GM12865 (cell line): ENCODE results near the gene LMNA.
"Not testable (repeated sequence)": the region's sequence is repeated elsewhere in the genome, so short reads cannot be mapped to it uniquely, and the experiment has no call there.

Experiments
- DNase-seq: peaks from one replicate; pipeline ENCODE4 v3.0.0; 2010; ENCODE audit warnings: low read depth
- H3K4me3 ChIP-seq: 2 replicates; pipeline ENCODE4 v1.5.1; 2011; ENCODE audit warnings: mild to moderate bottlenecking, low read depth, low read length, control low read depth
- TF ChIP-seq, protein P1 (sequence below): IDR thresholded peaks from 2 replicates; pipeline ENCODE4 v1.5.1; 2011; ENCODE audit warnings: low read length, control low read depth, low read depth, inconsistent platforms; ENCODE audit not compliant: insufficient read depth; ENCODE audit errors: missing control alignments

Gene LMNA

DNA sequence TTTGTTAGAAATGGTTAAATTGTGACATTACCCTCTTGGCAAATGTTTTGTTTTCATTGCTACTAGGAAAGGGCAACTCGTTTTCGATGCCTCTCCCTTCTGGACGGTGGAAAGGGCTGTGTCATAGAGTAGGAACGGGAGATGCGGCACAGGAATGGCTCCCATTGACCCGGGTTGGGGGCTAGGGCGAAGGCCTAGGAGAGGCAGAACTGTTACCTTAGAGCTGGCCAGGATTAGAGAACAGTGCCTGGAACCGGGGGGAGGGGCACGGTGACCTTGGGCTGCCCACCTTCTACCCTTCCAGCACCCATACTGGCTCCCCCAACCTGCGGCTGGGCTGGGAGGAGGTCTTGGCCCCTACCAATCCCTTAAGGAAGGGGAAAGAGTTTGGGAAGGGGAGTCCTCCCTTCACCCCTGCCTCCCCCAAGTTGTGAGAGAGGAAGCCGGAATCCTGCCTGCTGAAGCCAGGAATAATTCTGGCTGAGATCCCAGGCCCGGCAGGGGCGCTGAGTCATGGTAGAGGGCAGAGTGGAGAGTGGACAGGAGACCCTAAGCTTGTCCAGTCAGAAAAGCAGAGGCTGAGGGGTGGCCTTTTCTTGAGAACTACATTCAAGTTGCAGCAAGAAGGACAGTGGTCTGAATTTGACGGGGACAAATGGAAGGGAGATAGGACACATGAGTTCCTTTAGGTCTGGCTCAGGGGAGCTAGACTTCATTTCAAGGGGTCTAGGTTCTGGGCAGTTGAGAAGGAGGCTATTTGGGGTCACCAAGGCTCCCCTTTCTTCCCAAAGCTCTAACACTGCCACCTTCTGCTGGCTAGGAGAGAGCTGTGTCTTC, 8.2 kb downstream of the LMNA start:
- no peak overlapping the region for H3K4me3 ChIP-seq
- TF ChIP-seq, protein P1, sequence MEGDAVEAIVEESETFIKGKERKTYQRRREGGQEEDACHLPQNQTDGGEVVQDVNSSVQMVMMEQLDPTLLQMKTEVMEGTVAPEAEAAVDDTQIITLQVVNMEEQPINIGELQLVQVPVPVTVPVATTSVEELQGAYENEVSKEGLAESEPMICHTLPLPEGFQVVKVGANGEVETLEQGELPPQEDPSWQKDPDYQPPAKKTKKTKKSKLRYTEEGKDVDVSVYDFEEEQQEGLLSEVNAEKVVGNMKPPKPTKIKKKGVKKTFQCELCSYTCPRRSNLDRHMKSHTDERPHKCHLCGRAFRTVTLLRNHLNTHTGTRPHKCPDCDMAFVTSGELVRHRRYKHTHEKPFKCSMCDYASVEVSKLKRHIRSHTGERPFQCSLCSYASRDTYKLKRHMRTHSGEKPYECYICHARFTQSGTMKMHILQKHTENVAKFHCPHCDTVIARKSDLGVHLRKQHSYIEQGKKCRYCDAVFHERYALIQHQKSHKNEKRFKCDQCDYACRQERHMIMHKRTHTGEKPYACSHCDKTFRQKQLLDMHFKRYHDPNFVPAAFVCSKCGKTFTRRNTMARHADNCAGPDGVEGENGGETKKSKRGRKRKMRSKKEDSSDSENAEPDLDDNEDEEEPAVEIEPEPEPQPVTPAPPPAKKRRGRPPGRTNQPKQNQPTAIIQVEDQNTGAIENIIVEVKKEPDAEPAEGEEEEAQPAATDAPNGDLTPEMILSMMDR, result no peak
- no peak for DNase-seq

DNA sequence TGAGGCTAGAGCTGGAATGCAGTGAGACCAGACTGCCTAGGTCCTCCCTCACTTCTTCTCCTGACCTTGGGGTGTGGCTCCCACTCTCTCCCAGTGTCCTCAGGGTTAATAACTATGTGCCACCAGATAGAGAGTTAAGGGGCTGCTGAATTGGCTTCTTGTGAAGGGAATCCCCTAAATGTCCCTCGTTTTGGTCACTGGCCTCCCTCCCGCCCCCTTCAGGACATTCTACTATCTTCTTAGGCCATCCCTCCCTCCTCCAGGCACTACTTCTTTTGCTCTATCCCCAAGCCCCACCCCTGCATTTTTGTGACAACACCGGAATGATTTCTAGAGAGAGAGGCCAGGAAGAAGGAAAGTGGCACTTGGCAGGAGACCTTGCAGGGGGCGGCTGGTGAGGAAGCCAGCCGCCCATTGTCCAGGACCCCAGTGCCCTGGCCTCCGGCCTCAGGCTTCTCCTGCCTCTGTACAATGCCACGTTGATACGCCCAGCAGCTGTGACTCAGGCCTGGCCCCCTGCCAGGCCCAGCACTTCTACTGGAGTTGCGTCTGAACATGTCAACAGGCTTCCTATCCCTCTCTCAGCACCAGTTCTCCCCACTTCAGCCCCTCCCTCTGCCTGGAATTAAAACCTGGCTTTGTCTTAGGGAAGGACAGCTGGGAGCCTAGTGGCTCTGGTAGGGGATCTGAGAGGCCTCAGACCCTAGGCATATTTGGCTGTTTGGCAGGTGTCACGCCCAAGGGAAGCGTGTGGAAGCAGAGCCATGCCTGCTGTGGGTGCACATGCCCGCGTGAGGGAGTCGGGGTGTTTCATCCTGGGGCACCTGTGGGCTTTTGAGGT, 9.1 kb downstream of the LMNA start:
- H3K4me3 ChIP-seq, result peak overlapping the region; percentile 10
- peak; percentile 69 for DNase-seq
- TF ChIP-seq, protein P1, result peak; percentile 26

DNA sequence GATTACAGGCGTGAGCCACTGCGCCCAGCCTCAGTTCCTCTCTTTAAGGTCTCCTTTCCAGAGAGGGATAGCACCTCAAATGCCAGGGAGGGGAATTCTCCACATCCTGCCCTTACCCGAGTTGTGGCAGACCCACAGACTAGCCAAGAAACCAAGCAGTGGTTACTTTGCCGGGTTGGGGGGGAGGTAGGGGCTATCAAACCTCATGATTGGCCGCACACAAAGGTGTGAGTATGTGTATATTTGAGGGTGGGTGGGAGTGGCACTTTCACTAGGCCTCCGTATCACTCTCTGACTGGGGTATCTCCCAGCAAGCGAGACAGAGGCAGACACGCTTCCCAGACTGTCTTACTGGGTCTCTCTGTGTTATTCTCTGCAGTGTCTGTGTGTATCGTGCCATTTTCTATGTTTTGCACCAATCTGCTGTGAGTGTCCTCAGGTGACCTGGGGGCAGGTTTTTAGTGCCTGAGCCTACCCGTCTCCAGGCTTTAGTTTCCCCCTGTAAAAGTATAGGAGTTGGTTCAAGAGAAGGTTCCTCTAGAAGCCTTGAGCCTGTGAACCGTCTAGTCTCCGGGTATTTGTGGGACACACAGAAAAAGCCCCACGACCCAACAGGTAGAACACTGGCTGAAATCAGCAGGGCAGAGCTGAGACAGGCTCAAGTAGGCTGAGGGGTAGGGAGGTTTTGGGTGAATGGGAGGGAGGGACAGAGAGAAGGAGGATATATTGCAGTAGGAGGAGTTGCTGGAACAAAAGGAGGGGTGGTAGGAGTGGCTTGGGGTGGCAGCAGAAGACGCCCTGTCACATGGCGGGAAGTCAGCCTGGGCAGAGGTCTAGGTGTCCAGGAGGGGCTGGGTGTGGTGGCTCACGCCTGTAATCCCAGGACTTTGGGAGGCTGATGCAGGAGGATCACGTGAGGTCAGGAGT, 10.3 kb downstream of the LMNA start:
- DNase-seq, result peak; percentile 69
- H3K4me3 ChIP-seq, result peak overlapping the region; percentile 14; the same call in 1 of the 2 replicates
- TF ChIP-seq, protein P1, result no peak

DNA sequence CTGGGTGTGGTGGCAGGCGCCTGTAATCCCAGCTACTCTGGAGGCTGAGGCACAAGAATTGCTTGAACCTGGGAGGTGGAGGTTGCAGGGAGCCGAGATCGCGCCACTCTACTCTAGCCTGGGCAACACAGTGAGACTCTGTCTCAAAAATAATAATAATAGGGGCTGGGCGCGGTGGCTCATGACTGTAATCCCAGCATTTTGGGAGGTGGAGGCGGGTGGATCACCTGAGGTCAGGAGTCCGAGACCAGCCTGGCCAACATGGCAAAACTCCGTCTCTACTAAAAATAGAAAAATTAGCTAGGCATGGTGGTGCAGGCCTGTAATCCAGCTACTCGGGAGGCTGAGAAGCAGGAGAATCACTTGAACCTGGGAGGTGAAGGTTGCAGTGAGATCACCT, 11.0 kb downstream of the LMNA start:
- not testable (repeated sequence) for H3K4me3 ChIP-seq

DNA sequence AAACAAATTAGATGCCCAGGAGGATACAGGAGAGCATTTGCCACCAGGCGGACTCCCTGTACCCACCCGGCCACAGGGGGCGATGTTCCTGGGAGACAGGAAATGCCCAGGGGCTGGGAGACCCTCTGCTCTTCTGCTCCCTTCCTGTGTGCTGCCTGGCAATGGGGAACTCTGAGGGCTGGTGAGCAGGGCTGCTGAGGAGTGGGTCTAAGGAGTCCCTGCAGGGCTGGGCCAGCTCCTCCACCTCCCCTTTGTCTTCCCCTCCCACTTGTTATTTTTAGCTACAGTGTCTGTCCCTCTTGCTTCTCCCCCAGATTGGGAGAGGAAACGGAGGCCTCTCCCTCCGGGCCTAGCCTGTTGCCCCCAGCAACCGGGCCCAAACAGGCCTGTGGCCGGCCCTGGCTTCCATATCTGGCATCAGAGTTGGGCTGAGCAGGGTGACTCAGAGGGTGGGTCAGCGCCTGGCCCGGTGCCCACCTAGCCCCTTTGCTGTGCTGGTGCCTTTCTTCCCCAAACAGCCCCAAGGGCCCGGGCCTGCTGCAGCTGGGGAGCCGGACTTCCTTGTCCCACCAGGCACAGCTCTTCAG, 11.6 kb downstream of the LMNA start:
- peak overlapping the region; percentile 37 for H3K4me3 ChIP-seq
- TF ChIP-seq, protein P1, result peak; percentile 46
- DNase-seq, result peak; percentile 82

More for the DNA sequence above, 11.0 kb downstream of the LMNA start:
- DNase-seq, result not testable (repeated sequence)

DNA sequence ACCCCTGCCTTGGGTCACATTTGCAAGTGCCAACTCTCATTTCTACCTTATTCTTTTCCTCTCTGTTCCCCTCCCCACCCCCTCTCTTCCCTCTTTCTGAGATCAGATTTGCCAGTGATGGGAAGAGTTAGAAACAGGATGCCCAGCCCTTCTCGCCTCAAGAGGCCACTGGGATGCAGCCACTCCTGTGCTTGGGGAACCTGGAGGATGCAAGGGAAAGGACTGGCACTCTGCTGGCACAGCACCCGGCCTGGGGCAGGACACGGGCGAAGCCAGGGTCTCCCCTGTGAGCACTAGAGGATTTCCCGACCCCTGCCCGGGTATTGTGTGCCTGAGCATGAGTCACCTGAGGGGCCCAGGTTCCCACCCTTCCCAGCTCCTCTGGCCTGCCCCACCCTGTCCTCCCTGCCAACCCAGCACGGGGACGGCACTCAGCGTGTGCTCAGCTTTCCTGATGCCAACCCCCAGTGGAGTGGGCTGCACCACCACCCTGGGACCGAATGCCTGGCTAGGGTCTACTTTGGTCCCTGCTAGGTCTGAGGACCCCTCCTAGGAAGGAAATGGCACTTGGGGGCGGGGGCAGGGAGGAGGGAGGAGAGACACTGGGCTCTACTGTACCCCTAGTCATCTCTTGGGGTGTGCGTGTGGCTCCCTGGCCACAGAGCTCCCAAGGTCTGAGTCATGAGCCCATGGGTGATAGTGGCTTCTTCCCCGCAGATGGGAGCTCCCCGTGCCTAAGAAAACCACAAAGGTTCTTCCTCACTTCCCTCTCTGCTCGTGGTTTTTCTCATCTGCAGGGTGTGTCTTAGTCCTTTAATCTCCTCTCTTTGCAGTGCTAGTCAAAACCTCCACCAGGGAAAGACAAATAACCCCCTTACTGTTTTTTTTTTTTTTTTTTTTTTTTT, 12.4 kb downstream of the LMNA start:
- TF ChIP-seq, protein P1, result no peak
- peak overlapping the region; percentile 37 for H3K4me3 ChIP-seq
- peak; percentile 93 for DNase-seq
